K562 (cell line): ENCODE measurements around the gene OXLD1. TPM values are rescaled to one million over a fixed set of nuclear protein-coding genes. Genes with fewer than 3 reads are reported as not detected.
A peak's percentile ranks its signal among the peaks of the same experiment; 100 is the strongest.

ENCODE experiments used
- CREB1 ChIP-seq, 2 experiments: sonication (generic) in 1 of 2; formaldehyde crosslinking in 1 of 2; IDR thresholded peaks; 2 replicates each; pipeline versions ENCODE4 v1.6.1 to v1.8.0; 2012 to 2022; ENCODE audit warnings: inconsistent platforms in 1 of 2, mild to moderate bottlenecking in 1 of 2, missing genetic modification reagents in 1 of 2, moderate library complexity in 1 of 2
- CXXC5 ChIP-seq: fragments of 250-450 bp; sonication (Bioruptor Pico); IDR thresholded peaks from 2 replicates; pipeline ENCODE4 v1.8.0; 2022; ENCODE audit warnings: inconsistent platforms, mild to moderate bottlenecking, moderate library complexity
- FIP1L1 ChIP-seq: fragments of 200-400 bp; formaldehyde crosslinking; IDR thresholded peaks from 2 replicates; pipeline ENCODE4 v1.6.1; 2018; ENCODE audit warnings: mild to moderate bottlenecking, low read depth, low read length; ENCODE audit not compliant: poor library complexity, severe bottlenecking
- FOXK2 ChIP-seq, 2 experiments: fragments of 450-650 bp; IDR thresholded peaks in 1 of 2; conservative IDR thresholded peaks in 1 of 2; 2 replicates each; pipeline ENCODE4 v1.6.1; 2016; ENCODE audit warnings: low read depth in 2 of 2, mild to moderate bottlenecking in 1 of 2
- GABPA ChIP-seq: fragments of 200-800 bp; sonication (Bioruptor generic); conservative IDR thresholded peaks from 2 replicates; pipeline ENCODE4 v1.6.1; 2016; ENCODE audit warnings: low read depth, missing genetic modification characterization, missing compliant biosample characterization
- HMGN3 ChIP-seq: IDR thresholded peaks from 2 replicates; pipeline ENCODE4 v1.6.1; 2011; ENCODE audit warnings: borderline replicate concordance, low read depth, mild to moderate bottlenecking, mixed read lengths, low read length; ENCODE audit not compliant: insufficient read length; ENCODE audit errors: extremely low read depth
- MAZ ChIP-seq, 2 experiments: fragments of 450-650 bp in 1 of 2; sonication (generic) in 1 of 2; formaldehyde crosslinking; IDR thresholded peaks in 1 of 2; conservative IDR thresholded peaks in 1 of 2; 2 replicates each; pipeline versions ENCODE4 v1.4.0 to v1.5.0; 2020; ENCODE audit warnings: mild to moderate bottlenecking in 1 of 2, missing genetic modification reagents in 1 of 2
- RHOXF2B ChIP-seq: fragments of 250-450 bp; sonication (Bioruptor Pico); conservative IDR thresholded peaks from 2 replicates; pipeline ENCODE4 v1.5.1; 2021
- SAP30 ChIP-seq: fragments of 200-600 bp; sonication (generic); IDR thresholded peaks from 2 replicates; pipeline ENCODE4 v1.6.1; 2012; ENCODE audit warnings: borderline replicate concordance, low read depth, mild to moderate bottlenecking, moderate library complexity, low read length, control low read depth, inconsistent platforms; ENCODE audit not compliant: insufficient read depth, poor library complexity, severe bottlenecking
- SIN3B ChIP-seq: fragments of 450-650 bp; IDR thresholded peaks from 2 replicates; pipeline ENCODE4 v1.6.1; 2017; ENCODE audit warnings: low read depth, mild to moderate bottlenecking, moderate library complexity
- SMC3 ChIP-seq: conservative IDR thresholded peaks from 2 replicates; pipeline ENCODE4 v1.6.1; 2011; ENCODE audit warnings: low read depth, low read length, improper control_type of control experiment; ENCODE audit not compliant: insufficient read depth
- TARDBP ChIP-seq: fragments of 450-650 bp; IDR thresholded peaks from 2 replicates; pipeline ENCODE4 v1.6.1; 2016
- TCF7 ChIP-seq: sonication (generic); IDR thresholded peaks from 2 replicates; pipeline ENCODE4 v1.6.1; 2016; ENCODE audit warnings: antibody characterized with exemption, borderline replicate concordance
- TEAD1 ChIP-seq, 2 experiments: fragments of 450-650 bp in 1 of 2; sonication (generic) in 1 of 2; formaldehyde crosslinking; IDR thresholded peaks; 2 replicates each; pipeline versions ENCODE4 v1.4.0 to v1.8.0; 2020 to 2022; ENCODE audit warnings: mild to moderate bottlenecking in 2 of 2, missing genetic modification reagents in 1 of 2
- TSC22D4 ChIP-seq: fragments of 450-650 bp; IDR thresholded peaks from 2 replicates; pipeline ENCODE4 v1.6.1; 2016; ENCODE audit warnings: missing genetic modification characterization, missing biosample characterization, control low read depth
- WHSC1 ChIP-seq: IDR thresholded peaks from one replicate; pipeline ENCODE4 v1.6.1; 2012; ENCODE audit warnings: low read length, control low read depth, inconsistent platforms
- ZFX ChIP-seq: sonication (generic); formaldehyde crosslinking; IDR thresholded peaks from 2 replicates; pipeline ENCODE4 v1.8.0; 2022; ENCODE audit warnings: mild to moderate bottlenecking, missing genetic modification reagents, moderate library complexity
- ZNF124 ChIP-seq: sonication (generic); formaldehyde crosslinking; IDR thresholded peaks from 2 replicates; pipeline ENCODE4 v1.8.1; 2022; ENCODE audit warnings: missing genetic modification reagents
- ZNF75A ChIP-seq: fragments of 450-650 bp; formaldehyde crosslinking; IDR thresholded peaks from 2 replicates; pipeline ENCODE4 v1.4.0; 2020; ENCODE audit warnings: mild to moderate bottlenecking
- polyA plus RNA-seq, 8 experiments: library from polyadenylated mRNA; depleted of rRNA in 4 of 8; stranded (reverse) in 5 of 8; unstranded in 3 of 8; fragments of >200 nt; fragmentation: Nextera tagmentation in 2 of 8; fragmentation: Illumina TruSeq in 1 of 8; extraction: Ambion mirVana in 2 of 8; extraction: Trizol in 1 of 8; gene quantifications; 2 replicates each; pipeline versions ENCODE4 v1.2.1 to v1.2.3, GENCODE V29; 2011 to 2014; ENCODE audit warnings: inconsistent platforms in 1 of 8, missing spikeins in 1 of 8
- total RNA-seq, 7 experiments: library from RNA; depleted of rRNA in 6 of 7; stranded (reverse); fragments of >200 nt in 6 of 7; fragmentation: Illumina TruSeq in 2 of 7; extraction: Trizol in 2 of 7; gene quantifications; 2 replicates each; pipeline versions ENCODE4 v1.2.1 to v1.2.3, GENCODE V29; 2011 to 2021; ENCODE audit warnings: low replicate concordance in 1 of 7
- TF ChIP-seq, protein P1 (sequence below): fragments of 450-650 bp; conservative IDR thresholded peaks from 2 replicates; pipeline ENCODE4 v1.6.1; 2016; ENCODE audit warnings: missing genetic modification characterization, low read depth, mild to moderate bottlenecking, missing compliant biosample characterization, moderate library complexity
- TF ChIP-seq, protein P2 (sequence below): sonication (generic); formaldehyde crosslinking; IDR thresholded peaks from 2 replicates; pipeline ENCODE4 v1.8.0; 2023; ENCODE audit warnings: mild to moderate bottlenecking, missing genetic modification reagents
- TF ChIP-seq, protein P3 (sequence below): sonication (generic); formaldehyde crosslinking; IDR thresholded peaks from 2 replicates; pipeline ENCODE4 v1.8.0; 2022; ENCODE audit warnings: mild to moderate bottlenecking, missing genetic modification reagents

Gene OXLD1
- total and polyA plus RNA-seq, 9 of the 15 experiments (the other 6 are each of a cell fraction or from before 2014, with no cell fraction given), result 4.4 to 115 (median 29.3) TPM

DNA sequence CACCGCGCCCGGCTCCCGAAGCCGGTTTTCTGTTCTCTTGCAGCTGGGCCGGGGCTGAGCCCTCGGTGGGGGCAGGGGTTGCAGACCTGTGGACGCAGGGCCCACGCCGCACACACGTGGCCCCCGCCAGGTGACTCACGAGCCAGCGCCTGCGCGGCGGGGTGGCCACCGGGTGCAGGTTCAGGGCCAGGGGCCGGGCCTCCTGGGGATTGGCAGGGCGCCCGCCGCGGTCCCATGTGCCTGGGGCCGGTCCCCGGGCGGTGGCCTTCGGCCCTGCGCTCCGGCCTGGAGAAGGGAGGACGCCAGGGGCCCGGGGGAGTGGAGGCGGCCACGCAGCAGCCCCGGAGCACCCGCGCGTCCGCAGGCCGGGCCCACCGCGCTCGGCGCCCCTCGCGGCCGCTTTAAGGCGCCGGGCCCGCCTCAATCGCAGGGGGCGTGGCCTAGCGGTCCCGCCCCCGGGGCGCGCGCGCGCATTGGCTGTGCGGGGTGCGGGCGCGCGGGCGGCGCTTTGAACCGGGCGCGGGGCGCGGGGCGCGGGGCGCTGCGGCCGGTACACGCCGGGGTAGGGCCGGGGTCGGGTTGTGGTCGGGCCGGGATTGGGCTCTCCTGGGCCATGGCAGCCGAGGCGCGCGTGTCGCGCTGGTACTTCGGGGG, 45.5 kb upstream of the OXLD1 start, which contains the start of gene SLC25A10 (continued):
- TF ChIP-seq RHOXF2B (CRISPR knock-in tag), result no peak
- 0 out of 2 replicates have a peak, but pooled peaks have one; percentile 15 for TF ChIP-seq TARDBP
- 0 out of 2 replicates have a peak, but pooled peaks have one; percentile 13 for TF ChIP-seq SIN3B
- no peak for TF ChIP-seq ZNF75A (CRISPR knock-in tag)
- TF ChIP-seq CXXC5 (CRISPR knock-in tag), result peak; percentile 91
- no peak for TF ChIP-seq SMC3
- peak; percentile 40; the same call in 1 of the 2 replicates for TF ChIP-seq TCF7
- peak; percentile 47 for TF ChIP-seq SAP30
- no peak for TF ChIP-seq TSC22D4 (tag)
- TF ChIP-seq GABPA (tag), result 0 out of 2 replicates have a peak, but pooled peaks have one; percentile 15
- TF ChIP-seq FOXK2 (conservative IDR thresholded peaks at IDR 0.05 in 1 of 2, IDR thresholded peaks at IDR 0.05 in 1 of 2; ENCODE audit: low read depth in 2 of 2), result 0 out of 4 replicates have a peak, but pooled peaks of 1 of the 2 experiments have one; percentile 14
- TF ChIP-seq, protein P1, sequence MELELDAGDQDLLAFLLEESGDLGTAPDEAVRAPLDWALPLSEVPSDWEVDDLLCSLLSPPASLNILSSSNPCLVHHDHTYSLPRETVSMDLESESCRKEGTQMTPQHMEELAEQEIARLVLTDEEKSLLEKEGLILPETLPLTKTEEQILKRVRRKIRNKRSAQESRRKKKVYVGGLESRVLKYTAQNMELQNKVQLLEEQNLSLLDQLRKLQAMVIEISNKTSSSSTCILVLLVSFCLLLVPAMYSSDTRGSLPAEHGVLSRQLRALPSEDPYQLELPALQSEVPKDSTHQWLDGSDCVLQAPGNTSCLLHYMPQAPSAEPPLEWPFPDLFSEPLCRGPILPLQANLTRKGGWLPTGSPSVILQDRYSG (tag), result no peak
- no peak for TF ChIP-seq ZNF124 (CRISPR knock-in tag)
- TF ChIP-seq, protein P2, sequence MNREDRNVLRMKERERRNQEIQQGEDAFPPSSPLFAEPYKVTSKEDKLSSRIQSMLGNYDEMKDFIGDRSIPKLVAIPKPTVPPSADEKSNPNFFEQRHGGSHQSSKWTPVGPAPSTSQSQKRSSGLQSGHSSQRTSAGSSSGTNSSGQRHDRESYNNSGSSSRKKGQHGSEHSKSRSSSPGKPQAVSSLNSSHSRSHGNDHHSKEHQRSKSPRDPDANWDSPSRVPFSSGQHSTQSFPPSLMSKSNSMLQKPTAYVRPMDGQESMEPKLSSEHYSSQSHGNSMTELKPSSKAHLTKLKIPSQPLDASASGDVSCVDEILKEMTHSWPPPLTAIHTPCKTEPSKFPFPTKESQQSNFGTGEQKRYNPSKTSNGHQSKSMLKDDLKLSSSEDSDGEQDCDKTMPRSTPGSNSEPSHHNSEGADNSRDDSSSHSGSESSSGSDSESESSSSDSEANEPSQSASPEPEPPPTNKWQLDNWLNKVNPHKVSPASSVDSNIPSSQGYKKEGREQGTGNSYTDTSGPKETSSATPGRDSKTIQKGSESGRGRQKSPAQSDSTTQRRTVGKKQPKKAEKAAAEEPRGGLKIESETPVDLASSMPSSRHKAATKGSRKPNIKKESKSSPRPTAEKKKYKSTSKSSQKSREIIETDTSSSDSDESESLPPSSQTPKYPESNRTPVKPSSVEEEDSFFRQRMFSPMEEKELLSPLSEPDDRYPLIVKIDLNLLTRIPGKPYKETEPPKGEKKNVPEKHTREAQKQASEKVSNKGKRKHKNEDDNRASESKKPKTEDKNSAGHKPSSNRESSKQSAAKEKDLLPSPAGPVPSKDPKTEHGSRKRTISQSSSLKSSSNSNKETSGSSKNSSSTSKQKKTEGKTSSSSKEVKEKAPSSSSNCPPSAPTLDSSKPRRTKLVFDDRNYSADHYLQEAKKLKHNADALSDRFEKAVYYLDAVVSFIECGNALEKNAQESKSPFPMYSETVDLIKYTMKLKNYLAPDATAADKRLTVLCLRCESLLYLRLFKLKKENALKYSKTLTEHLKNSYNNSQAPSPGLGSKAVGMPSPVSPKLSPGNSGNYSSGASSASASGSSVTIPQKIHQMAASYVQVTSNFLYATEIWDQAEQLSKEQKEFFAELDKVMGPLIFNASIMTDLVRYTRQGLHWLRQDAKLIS (CRISPR knock-in tag), result 0 out of 2 replicates have a peak, but pooled peaks have one; percentile 35
- TF ChIP-seq, protein P3, sequence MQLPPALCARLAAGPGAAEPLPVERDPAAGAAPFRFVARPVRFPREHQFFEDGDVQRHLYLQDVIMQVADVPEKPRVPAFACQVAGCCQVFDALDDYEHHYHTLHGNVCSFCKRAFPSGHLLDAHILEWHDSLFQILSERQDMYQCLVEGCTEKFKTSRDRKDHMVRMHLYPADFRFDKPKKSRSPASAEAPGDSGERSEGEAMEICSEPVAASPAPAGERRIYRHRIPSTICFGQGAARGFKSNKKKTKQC (CRISPR knock-in tag), result peak; percentile 90
- TF ChIP-seq TEAD1 (CRISPR knock-in tag; IDR thresholded peaks at IDR 0.05), result peak in 1 of 2 experiments; percentile 84; a peak in 1 of 4 replicates
- no peak for TF ChIP-seq CREB1 (IDR thresholded peaks at IDR 0.05)
- peak; percentile 48; the same call in 1 of the 2 replicates for TF ChIP-seq CREB1 (CRISPR knock-in tag; IDR thresholded peaks at IDR 0.05)
- peak; percentile 89 for TF ChIP-seq HMGN3
- peak; percentile 75 for TF ChIP-seq ZFX (CRISPR knock-in tag)
- TF ChIP-seq WHSC1, result no peak
- peak; percentile 80 to 82 for TF ChIP-seq MAZ (CRISPR knock-in tag; conservative IDR thresholded peaks at IDR 0.05 in 1 of 2, IDR thresholded peaks at IDR 0.05 in 1 of 2)
- peak; percentile 51 for TF ChIP-seq FIP1L1
